Parathyroid adenoma (tissue), 2 donors: ENCODE data around the gene DNAAF8.
A peak's percentile ranks its signal among the peaks of the same experiment; 100 is the strongest.

Experiments
- H2AFZ ChIP-seq: fragments of 300-600 bp; sonication (generic); one replicate; pipeline ENCODE4 v1.7.0; 2017; ENCODE audit warnings: antibody characterized with exemption, mild to moderate bottlenecking
- H3K27ac ChIP-seq: fragments of 300-600 bp; sonication (generic); one replicate; pipeline ENCODE4 v1.7.0; 2017
- H3K27me3 ChIP-seq: fragments of 300-600 bp; sonication (generic); one replicate; pipeline ENCODE4 v1.7.0; 2017; ENCODE audit warnings: low read length; ENCODE audit not compliant: control insufficient read depth, insufficient read depth
- H3K36me3 ChIP-seq: fragments of 300-600 bp; sonication (generic); one replicate; pipeline ENCODE4 v1.7.0; 2017; ENCODE audit warnings: low read length; ENCODE audit not compliant: control insufficient read depth, insufficient read depth
- H3K4me1 ChIP-seq: fragments of 300-600 bp; sonication (generic); one replicate; pipeline ENCODE4 v1.7.0; 2017; ENCODE audit warnings: control low read depth
- H3K4me2 ChIP-seq: fragments of 300-600 bp; sonication (generic); one replicate; pipeline ENCODE4 v1.7.0; 2017; ENCODE audit warnings: low read length
- H3K4me3 ChIP-seq: fragments of 300-600 bp; sonication (generic); one replicate; pipeline ENCODE4 v1.7.0; 2017; ENCODE audit warnings: low read depth, low read length
- H3K79me2 ChIP-seq: fragments of 300-600 bp; sonication (generic); one replicate; pipeline ENCODE4 v1.7.0; 2017; ENCODE audit warnings: control low read depth
- H3K9ac ChIP-seq: fragments of 300-600 bp; sonication (generic); one replicate; pipeline ENCODE4 v1.7.0; 2017; ENCODE audit warnings: mild to moderate bottlenecking
- H3K9me3 ChIP-seq: fragments of 300-600 bp; sonication (generic); one replicate; pipeline ENCODE4 v1.7.0; 2017; ENCODE audit warnings: low read length; ENCODE audit not compliant: control insufficient read depth
- TF ChIP-seq, protein P1 (sequence below): fragments of 300-600 bp; sonication (generic); IDR thresholded peaks from one replicate; pipeline ENCODE4 v1.7.0; 2017; ENCODE audit warnings: antibody characterized with exemption, mild to moderate bottlenecking
- donor health status: primary hyperparathyroidism.

Gene DNAAF8

DNA sequence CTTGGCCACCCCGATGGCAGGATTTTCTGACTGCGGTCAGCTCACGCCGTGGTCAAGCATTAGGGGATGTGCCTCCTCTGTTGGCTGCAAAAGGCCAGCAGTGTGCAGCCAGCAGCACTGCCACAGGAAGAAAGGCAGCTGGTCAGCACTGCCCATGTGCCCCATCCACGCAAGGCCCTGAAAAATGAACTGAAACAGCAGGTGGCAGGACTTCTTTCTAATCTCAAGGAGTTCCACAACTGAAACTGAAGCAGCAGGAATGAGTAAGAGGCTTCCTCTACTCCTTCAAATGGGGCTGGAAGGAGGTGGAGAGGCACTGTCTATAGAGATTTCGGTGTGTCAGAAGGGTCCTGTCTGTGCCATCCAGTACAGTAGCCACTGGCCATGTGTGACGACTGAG lies 29.5 kb downstream of the DNAAF8 start:
- no peak overlapping the region for H3K4me2 ChIP-seq
- no peak overlapping the region for H2AFZ ChIP-seq
- H3K79me2 ChIP-seq = peaks cover 4% of the 10 kb centered on the region
- TF ChIP-seq, protein P1, sequence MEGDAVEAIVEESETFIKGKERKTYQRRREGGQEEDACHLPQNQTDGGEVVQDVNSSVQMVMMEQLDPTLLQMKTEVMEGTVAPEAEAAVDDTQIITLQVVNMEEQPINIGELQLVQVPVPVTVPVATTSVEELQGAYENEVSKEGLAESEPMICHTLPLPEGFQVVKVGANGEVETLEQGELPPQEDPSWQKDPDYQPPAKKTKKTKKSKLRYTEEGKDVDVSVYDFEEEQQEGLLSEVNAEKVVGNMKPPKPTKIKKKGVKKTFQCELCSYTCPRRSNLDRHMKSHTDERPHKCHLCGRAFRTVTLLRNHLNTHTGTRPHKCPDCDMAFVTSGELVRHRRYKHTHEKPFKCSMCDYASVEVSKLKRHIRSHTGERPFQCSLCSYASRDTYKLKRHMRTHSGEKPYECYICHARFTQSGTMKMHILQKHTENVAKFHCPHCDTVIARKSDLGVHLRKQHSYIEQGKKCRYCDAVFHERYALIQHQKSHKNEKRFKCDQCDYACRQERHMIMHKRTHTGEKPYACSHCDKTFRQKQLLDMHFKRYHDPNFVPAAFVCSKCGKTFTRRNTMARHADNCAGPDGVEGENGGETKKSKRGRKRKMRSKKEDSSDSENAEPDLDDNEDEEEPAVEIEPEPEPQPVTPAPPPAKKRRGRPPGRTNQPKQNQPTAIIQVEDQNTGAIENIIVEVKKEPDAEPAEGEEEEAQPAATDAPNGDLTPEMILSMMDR = no peak
- no peaks in the 10 kb centered on the region for H3K9me3 ChIP-seq
- no peaks in the 10 kb centered on the region for H3K4me1 ChIP-seq
- H3K27ac ChIP-seq = no peak overlapping the region
- no peaks in the 10 kb centered on the region for H3K36me3 ChIP-seq
- no peak overlapping the region for H3K4me3 ChIP-seq
- no peaks in the 10 kb centered on the region for H3K27me3 ChIP-seq
- no peak overlapping the region for H3K9ac ChIP-seq

DNA sequence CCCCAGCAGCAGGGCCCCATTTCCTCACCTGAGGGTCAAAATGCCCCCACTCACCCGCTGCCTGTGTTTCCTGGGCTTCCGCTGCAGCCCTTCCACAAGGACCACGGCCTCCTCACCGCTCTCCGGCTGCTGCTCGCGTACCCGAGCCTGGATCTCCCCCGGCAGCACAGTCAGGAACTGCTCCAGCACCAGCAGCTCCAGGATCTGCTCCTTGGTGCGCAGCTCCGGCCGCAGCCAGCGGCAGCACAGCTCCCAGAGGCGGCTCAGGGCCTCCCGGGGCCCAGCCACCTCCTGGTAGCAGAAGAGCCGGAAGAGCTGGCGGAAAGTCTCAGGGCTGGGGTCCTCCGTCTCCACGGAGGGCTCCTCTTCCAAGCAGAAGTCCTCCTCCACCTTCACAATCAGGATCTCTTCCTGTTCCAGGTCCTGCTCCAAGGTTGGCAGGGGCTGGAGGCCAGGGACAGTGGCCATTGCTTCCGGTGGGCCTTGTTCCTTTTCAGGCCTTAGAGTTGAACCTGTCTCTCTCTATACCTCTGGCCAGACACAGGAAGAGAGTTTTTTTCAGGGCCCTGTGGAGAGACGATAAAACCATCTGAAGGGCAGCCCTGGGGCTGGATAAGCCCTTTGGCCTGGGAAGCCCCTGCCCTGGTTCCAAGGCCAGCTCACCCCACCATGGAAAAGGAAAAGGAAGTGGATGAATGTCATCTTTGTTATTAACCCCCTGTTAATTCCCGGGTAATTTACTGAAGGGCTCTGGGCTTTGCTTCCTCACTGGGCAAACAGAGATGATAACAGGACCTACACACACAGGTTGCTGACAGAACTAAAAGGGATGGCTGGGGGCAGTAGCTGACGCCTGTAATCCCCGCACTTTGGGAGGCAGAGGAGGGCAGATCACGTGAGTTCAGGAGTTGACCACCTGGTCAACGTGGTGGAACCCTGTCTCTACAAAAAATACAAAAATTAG lies 31.5 kb downstream of the DNAAF8 start:
- Histone ChIP-seq H3K9me3 (no peaks in the 10 kb centered on the region), H3K79me2 (peaks cover 4% of the 10 kb centered on the region), H3K4me3 (peak overlapping the region; percentile 85), H3K27ac (peak overlapping the region; percentile 71), H3K9ac (no peak overlapping the region), H2AFZ (peak overlapping the region; percentile 96), H3K4me1 (peaks cover 6% of the 10 kb centered on the region), H3K27me3 (no peaks in the 10 kb centered on the region), H3K4me2 (peak overlapping the region; percentile 88), H3K36me3 (no peaks in the 10 kb centered on the region)
- TF ChIP-seq, protein P1 = no peak

DNA sequence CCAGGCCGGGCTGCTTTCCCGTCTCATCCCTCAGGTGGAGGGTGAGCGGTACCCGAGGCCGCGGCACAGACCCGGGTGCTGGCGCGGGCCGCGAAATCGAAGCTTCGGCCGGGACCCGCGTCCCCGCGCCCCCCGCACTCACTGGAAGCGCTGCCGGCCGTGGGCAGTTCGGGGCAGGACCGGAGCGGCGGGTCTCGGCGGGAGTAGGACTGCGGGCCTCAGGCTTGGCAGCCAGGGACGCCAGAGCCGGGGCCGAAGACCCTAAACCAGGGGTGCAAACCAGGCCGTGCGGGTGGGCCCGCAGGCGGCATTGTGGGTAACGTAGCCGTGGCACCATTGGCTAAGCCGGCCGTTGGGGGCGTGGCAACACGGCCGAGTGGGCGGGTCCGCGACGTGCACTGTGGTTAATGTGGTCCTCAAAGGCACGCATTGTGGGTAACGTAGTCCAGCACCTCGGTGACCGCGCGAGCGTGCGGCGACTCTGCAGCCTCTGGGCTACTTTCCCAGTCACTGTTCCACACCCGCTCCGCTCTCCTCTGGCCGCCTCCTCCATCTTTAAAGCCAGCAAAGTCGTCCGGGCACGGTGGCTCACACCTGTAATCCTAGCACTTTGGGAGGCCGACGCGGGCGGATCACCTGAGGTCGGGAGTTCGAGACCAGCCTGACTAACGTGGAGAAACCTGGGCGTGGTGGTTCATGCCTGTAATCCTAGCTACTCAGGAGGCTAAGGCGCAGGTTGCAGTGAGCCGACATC lies 32.7 kb downstream of the DNAAF8 start, which contains the start of gene ZNF500:
Gene ZNF500 (minus strand): TSS at position 288 of the 754 bp plus-strand sequence. CDS start 1,184 bp downstream, outside the sequence.
- peaks cover 6% of the 10 kb centered on the region for H3K4me1 ChIP-seq
- H3K27me3 ChIP-seq = no peaks in the 10 kb centered on the region
- peak within 1 kb of the TSS; percentile 90 for H3K4me2 ChIP-seq
- TF ChIP-seq, protein P1 = no peak
- peaks cover 4% of the 10 kb centered on the region for H3K79me2 ChIP-seq
- H3K27ac ChIP-seq = peak within 1 kb of the TSS; percentile 71
- peak within 1 kb of the TSS; percentile 96 for H3K9ac ChIP-seq
- H3K9me3 ChIP-seq = no peaks in the 10 kb centered on the region
- peak within 1 kb of the TSS; percentile 85 for H3K4me3 ChIP-seq
- no peaks in the 10 kb centered on the region for H3K36me3 ChIP-seq
- peak within 1 kb of the TSS; percentile 96 for H2AFZ ChIP-seq

DNA sequence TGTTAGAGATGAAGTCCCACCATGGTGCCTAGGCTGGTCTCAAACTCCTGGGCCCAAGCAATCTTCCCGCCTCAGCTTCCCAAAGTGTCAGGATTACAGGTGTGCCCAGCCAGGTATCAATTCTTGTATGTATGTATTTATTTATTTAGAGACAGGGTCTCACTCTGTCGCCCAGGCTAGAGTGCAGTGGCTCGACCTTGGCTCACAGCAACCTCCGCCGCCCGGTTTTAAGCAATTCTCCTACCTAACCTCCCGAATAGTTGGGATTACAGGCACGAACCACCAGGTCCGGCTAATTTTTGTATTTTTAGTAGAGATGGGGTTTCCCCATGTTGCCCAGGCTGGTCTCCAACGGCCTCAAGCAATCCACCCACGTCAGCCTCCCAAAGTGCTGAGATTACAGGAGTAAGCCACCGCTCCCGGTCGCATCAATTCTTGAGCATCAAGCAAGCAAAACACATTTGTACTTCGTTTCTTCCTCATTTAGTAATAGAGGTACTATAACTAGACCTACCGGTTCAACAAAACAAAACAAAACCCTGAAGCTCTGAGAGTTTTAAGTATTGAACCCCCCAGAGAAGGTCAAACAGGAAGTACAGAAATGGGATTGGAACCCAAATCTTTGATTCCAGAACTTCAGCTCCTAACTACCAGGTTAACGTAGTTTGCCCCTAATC lies 33.7 kb downstream of the DNAAF8 start:
- H3K4me3 ChIP-seq = peak overlapping the region; percentile 57
- no peaks in the 10 kb centered on the region for H3K27me3 ChIP-seq
- TF ChIP-seq, protein P1 = no peak
- peak overlapping the region; percentile 90 for H3K4me2 ChIP-seq
- peaks cover 6% of the 10 kb centered on the region for H3K4me1 ChIP-seq
- no peaks in the 10 kb centered on the region for H3K9me3 ChIP-seq
- no peaks in the 10 kb centered on the region for H3K36me3 ChIP-seq
- H3K79me2 ChIP-seq = peaks cover 4% of the 10 kb centered on the region
- no peak overlapping the region for H3K9ac ChIP-seq
- peak overlapping the region; percentile 58 for H3K27ac ChIP-seq
- peak overlapping the region; percentile 90 for H2AFZ ChIP-seq
